AG04449 (cell line): ENCODE measurements around the gene D2HGDH.
"Not testable (repeated sequence)": the region's sequence is repeated elsewhere in the genome, so short reads cannot be mapped to it uniquely, and the experiment has no call there.

Experiments used
- CTCF ChIA-PET: fragments of 350-600 bp; formaldehyde crosslinking; extraction: SDS; loops from one replicate; lab custom pipeline; 2021; ENCODE audit warnings: antibody characterized with exemption; lab: Yijun Ruan, JAX
- POLR2A ChIA-PET: fragments of 400-600, 350-600 bp; formaldehyde crosslinking; extraction: SDS; loops from one replicate; lab custom pipeline; 2020; ENCODE audit warnings: antibody characterized with exemption, inconsistent platforms; lab: Yijun Ruan, JAX
- DNase-seq: peaks from one replicate; pipeline ENCODE4 v3.0.0-alpha.2; 2010; ENCODE audit warnings: low read depth, low spot score
- H3K4me3 ChIP-seq: 2 replicates; pipeline ENCODE4 v1.5.1; 2011; ENCODE audit warnings: low read depth, mild to moderate bottlenecking, control low read depth, low read length
- CTCF ChIP-seq: IDR thresholded peaks from one replicate; pipeline ENCODE4 v1.5.1; 2011; ENCODE audit warnings: mild to moderate bottlenecking, moderate library complexity, low read length, control low read depth, inconsistent platforms; ENCODE audit not compliant: insufficient read depth; ENCODE audit errors: missing control alignments

D2HGDH gene

GRCh38 chr2:241739651-241740050, 5.2 kb downstream of the D2HGDH start:
- POLR2A ChIA-PET = no interaction called here
- H3K4me3 ChIP-seq = no peak overlapping the region
- no peak for DNase-seq
- TF ChIP-seq CTCF = no peak
- CTCF ChIA-PET = interaction anchor here (1.1 to 1.8 kb wide), 3 partner anchors 11 to 139 kb away, joined by 3 to 7 read pairs (median 6); no protein-coding TSS in a partner anchor

- CTCF ChIA-PET = no interaction called here
- TF ChIP-seq CTCF = no peak
- no peak for DNase-seq
- H3K4me3 ChIP-seq = no peak overlapping the region
- POLR2A ChIA-PET = no interaction called here
Measured at GRCh38 chr2:241741016-241741415, 6.6 kb downstream of the D2HGDH start.

GRCh38 chr2:241742320-241742939, 8.0 kb downstream of the D2HGDH start:
- ChIA-PET POLR2A (no interaction called here), CTCF (no interaction called here)
- no peak for DNase-seq
- H3K4me3 ChIP-seq = no peak overlapping the region
- TF ChIP-seq CTCF = no peak

GRCh38 chr2:241743008-241743407, 8.6 kb downstream of the D2HGDH start:
- H3K4me3 ChIP-seq, POLR2A ChIA-PET, DNase-seq: not testable (repeated sequence)
- CTCF ChIA-PET = interaction anchor here (0.8 kb wide), 1 partner anchor 8 kb away, joined by 3 read pairs; the partner anchor contains the start of gene D2HGDH

GRCh38 chr2:241743620-241744019, 9.2 kb downstream of the D2HGDH start:
- POLR2A ChIA-PET = no interaction called here
- no peak for TF ChIP-seq CTCF
- CTCF ChIA-PET = interaction anchor here (0.8 kb wide), 1 partner anchor 9 kb away, joined by 3 read pairs; the partner anchor contains the start of gene D2HGDH
- H3K4me3 ChIP-seq = no peak overlapping the region
- no peak for DNase-seq

GRCh38 chr2:241744028-241744754, 9.8 kb downstream of the D2HGDH start:
- DNase-seq = no peak
- CTCF ChIA-PET = no interaction called here
- no peak overlapping the region for H3K4me3 ChIP-seq
- no peak for TF ChIP-seq CTCF
- POLR2A ChIA-PET = no interaction called here

- TF ChIP-seq CTCF = no peak
- ChIA-PET POLR2A (no interaction called here), CTCF (no interaction called here)
- H3K4me3 ChIP-seq = no peak overlapping the region
- DNase-seq = no peak
Measured at GRCh38 chr2:241745276-241745675, 10.8 kb downstream of the D2HGDH start.
